H9 (cell line): ENCODE results near the gene ARL17A. TPM values are rescaled to one million over a fixed set of nuclear protein-coding genes. Genes with fewer than 3 reads are reported as not detected.
"Not testable (repeated sequence)": the region's sequence is repeated elsewhere in the genome, so short reads cannot be mapped to it uniquely, and the experiment has no call there.

Experiments used
- DNase-seq: peaks from one replicate; pipeline ENCODE4 v3.0.0-alpha.2; 2017
- H2AFZ ChIP-seq: one replicate; pipeline ENCODE4 v1.6.1; 2013; ENCODE audit warnings: mild to moderate bottlenecking, low read length, control low read depth, moderate library complexity
- H2AK5ac ChIP-seq: 2 replicates; pipeline ENCODE4 v1.6.1; 2013; ENCODE audit warnings: low read length, control low read depth, mixed read lengths; ENCODE audit not compliant: insufficient read length
- H2BK120ac ChIP-seq: one replicate; pipeline ENCODE4 v1.6.1; 2013; ENCODE audit warnings: low read depth, mild to moderate bottlenecking, low read length, control low read depth, inconsistent platforms; ENCODE audit not compliant: poor library complexity, severe bottlenecking
- H2BK12ac ChIP-seq: 2 replicates; pipeline ENCODE4 v1.6.1; 2013; ENCODE audit warnings: low read length, control low read depth, mixed read lengths, low read depth; ENCODE audit not compliant: insufficient read length
- H2BK15ac ChIP-seq: 2 replicates; pipeline ENCODE4 v1.6.1; 2013; ENCODE audit warnings: low read depth, low read length, control low read depth
- H2BK20ac ChIP-seq: one replicate; pipeline ENCODE4 v1.6.1; 2013; ENCODE audit warnings: low read depth, mild to moderate bottlenecking, low read length, control low read depth, inconsistent platforms; ENCODE audit not compliant: poor library complexity, severe bottlenecking
- H2BK5ac ChIP-seq: 2 replicates; pipeline ENCODE4 v1.6.1; 2013; ENCODE audit warnings: low read length, control low read depth, mixed read lengths; ENCODE audit not compliant: insufficient read length
- H3K14ac ChIP-seq: 2 replicates; pipeline ENCODE4 v1.6.1; 2013; ENCODE audit warnings: low read length, control low read depth; ENCODE audit not compliant: insufficient read depth
- H3K18ac ChIP-seq: 2 replicates; pipeline ENCODE4 v1.6.1; 2013; ENCODE audit warnings: low read depth, mild to moderate bottlenecking, mixed read lengths, low read length, control low read depth; ENCODE audit not compliant: insufficient read length
- H3K23ac ChIP-seq: 2 replicates; pipeline ENCODE4 v1.6.1; 2013; ENCODE audit warnings: low read length, control low read depth, mixed read lengths, low read depth; ENCODE audit not compliant: insufficient read length
- H3K23me2 ChIP-seq: 2 replicates; pipeline ENCODE4 v1.6.1; 2013; ENCODE audit warnings: low read depth, mild to moderate bottlenecking, mixed read lengths, low read length, control low read depth; ENCODE audit not compliant: insufficient read length, poor library complexity, severe bottlenecking
- H3K27ac ChIP-seq: 2 replicates; pipeline ENCODE4 v1.5.1; 2013; ENCODE audit warnings: low read length, control low read depth, mixed read lengths, low read depth; ENCODE audit not compliant: insufficient read length
- H3K27me3 ChIP-seq: 2 replicates; pipeline ENCODE4 v1.6.1; 2013; ENCODE audit warnings: low read length, control low read depth, inconsistent platforms; ENCODE audit not compliant: insufficient read depth
- H3K4ac ChIP-seq: 2 replicates; pipeline ENCODE4 v1.6.1; 2013; ENCODE audit warnings: low read depth, mild to moderate bottlenecking, control low read depth, inconsistent platforms, low read length, moderate library complexity
- H3K4me1 ChIP-seq: 2 replicates; pipeline ENCODE4 v1.6.1; 2013; ENCODE audit warnings: low read length, control low read depth, inconsistent platforms; ENCODE audit not compliant: insufficient read depth
- H3K4me2 ChIP-seq: 2 replicates; pipeline ENCODE4 v1.6.1; 2013; ENCODE audit warnings: low read length, control low read depth, mixed read lengths; ENCODE audit not compliant: insufficient read length, insufficient read depth
- H3K56ac ChIP-seq: 2 replicates; pipeline ENCODE4 v1.6.1; 2013; ENCODE audit warnings: low read depth, mild to moderate bottlenecking, mixed read lengths, low read length, control low read depth; ENCODE audit not compliant: insufficient read length
- H3K79me1 ChIP-seq: 2 replicates; pipeline ENCODE4 v1.6.1; 2013; ENCODE audit warnings: low read depth, mild to moderate bottlenecking, moderate library complexity, low read length, control low read depth, inconsistent platforms; ENCODE audit not compliant: insufficient read depth, poor library complexity, severe bottlenecking
- H3K79me2 ChIP-seq: 2 replicates; pipeline ENCODE4 v1.6.1; 2013; ENCODE audit warnings: low read length, control low read depth, inconsistent platforms; ENCODE audit not compliant: insufficient read depth
- H3K9ac ChIP-seq: 2 replicates; pipeline ENCODE4 v1.6.1; 2013; ENCODE audit warnings: low read length, control low read depth, mixed read lengths; ENCODE audit not compliant: insufficient read length; ENCODE audit errors: extremely low read depth
- H3K9me3 ChIP-seq: one replicate; pipeline ENCODE4 v1.6.1; 2013; ENCODE audit warnings: low read depth, low read length, inconsistent platforms; ENCODE audit not compliant: control insufficient read depth
- H3T11ph ChIP-seq: one replicate; pipeline ENCODE4 v1.6.1; 2013; ENCODE audit warnings: mild to moderate bottlenecking, low read length, control low read depth, inconsistent platforms
- H4K20me1 ChIP-seq: one replicate; pipeline ENCODE4 v1.6.1; 2013; ENCODE audit not compliant: control insufficient read depth, insufficient read length, insufficient read depth
- H4K5ac ChIP-seq: 2 replicates; pipeline ENCODE4 v1.6.1; 2013; ENCODE audit warnings: low read depth, mild to moderate bottlenecking, mixed read lengths, low read length, control low read depth; ENCODE audit not compliant: insufficient read length
- H4K8ac ChIP-seq: replicated peaks from 2 replicates; pipeline ENCODE4 v1.6.1; 2013; ENCODE audit warnings: low read length, control low read depth, mixed read lengths, low read depth; ENCODE audit not compliant: insufficient read length
- H4K91ac ChIP-seq: 2 replicates; pipeline ENCODE4 v1.6.1; 2013; ENCODE audit warnings: low read depth, mild to moderate bottlenecking, moderate library complexity, mixed read lengths, low read length, control low read depth; ENCODE audit not compliant: insufficient read length
- H3K27ac Mint-ChIP-seq, 3 experiments: 2 replicates in 2 of 3; 3 replicates in 1 of 3; pipeline ENCODE4 v1.8.0; 2020 to 2021; ENCODE audit warnings: mixed read lengths in 3 of 3, mild to moderate bottlenecking in 1 of 3, moderate library complexity in 1 of 3
- H3K27me3 Mint-ChIP-seq: 2 replicates; pipeline ENCODE4 v1.8.0; 2021; ENCODE audit warnings: low read depth, mild to moderate bottlenecking, moderate library complexity, mixed read lengths
- H3K36me3 Mint-ChIP-seq, 3 experiments: 2 replicates in 2 of 3; 3 replicates in 1 of 3; pipeline ENCODE4 v1.8.0; 2020 to 2021; ENCODE audit warnings: low read depth in 3 of 3, mixed read lengths in 3 of 3; ENCODE audit not compliant: insufficient read depth in 1 of 3
- H3K4me1 Mint-ChIP-seq, 2 experiments: 2 replicates each; pipeline ENCODE4 v1.8.0; 2020; ENCODE audit warnings: mixed read lengths in 2 of 2
- H3K4me3 Mint-ChIP-seq, 2 experiments: 2 replicates in 1 of 2; 3 replicates in 1 of 2; pipeline ENCODE4 v1.8.0; 2020 to 2021; ENCODE audit warnings: mild to moderate bottlenecking in 2 of 2, mixed read lengths in 2 of 2, moderate library complexity in 1 of 2
- H3K9me3 Mint-ChIP-seq, 2 experiments: 2 replicates in 1 of 2; 3 replicates in 1 of 2; pipeline ENCODE4 v1.8.0; 2020; ENCODE audit warnings: mild to moderate bottlenecking in 2 of 2, mixed read lengths in 2 of 2, moderate library complexity in 1 of 2
- WGBS: extraction: QIAGEN DNeasy Blood & Tissue Kit; methylation state at CpG from one replicate; pipeline ENCODE4 v1.1.7; 2013; ENCODE audit warnings: missing lambda C conversion rate, low lambda C conversion rate, mixed read lengths; ENCODE audit not compliant: insufficient read length; ENCODE audit errors: extremely low coverage; 5-methylcytosine and 5-hydroxymethylcytosine counted together
- total RNA-seq: library from RNA; stranded (reverse); gene quantifications from 2 replicates; pipeline ENCODE4 v1.2.1, GENCODE V29; 2021

ARL17A gene
- total RNA-seq, 1 experiment from 2014 or later, result 12.2 TPM

- not testable (repeated sequence) for H3K27me3 Mint-ChIP-seq
These were observed 111.9 kb downstream of the ARL17A start for GRCh38 chr17:46467618-46468017.

More at GRCh38 chr17:46467618-46468017, 111.9 kb downstream of the ARL17A start:
- not testable (repeated sequence) for H3K23ac ChIP-seq, H2AK5ac ChIP-seq, H3K27me3 ChIP-seq, H3K18ac ChIP-seq, H3K27ac ChIP-seq, H3K4me1 ChIP-seq, H3T11ph ChIP-seq, H3K36me3 Mint-ChIP-seq, H4K91ac ChIP-seq, H3K27ac Mint-ChIP-seq, H2BK20ac ChIP-seq, H3K4ac ChIP-seq, H3K4me1 Mint-ChIP-seq, H2BK15ac ChIP-seq, H3K9me3 ChIP-seq, H2BK5ac ChIP-seq, DNase-seq, H3K79me1 ChIP-seq, H3K4me2 ChIP-seq, H2AFZ ChIP-seq, H3K4me3 Mint-ChIP-seq, H3K79me2 ChIP-seq, H4K8ac ChIP-seq, H3K9me3 Mint-ChIP-seq, H2BK120ac ChIP-seq, H3K56ac ChIP-seq, H3K9ac ChIP-seq, H3K14ac ChIP-seq, H4K5ac ChIP-seq, H4K20me1 ChIP-seq, H2BK12ac ChIP-seq, H3K23me2 ChIP-seq
- WGBS, result no CpG with 5 or more reads among the region's 5 CpGs

Other genes with a start within 250 kb of the ARL17A start
- gene ARL17B, start 217.9 kb downstream of the ARL17A start, total RNA-seq, result 10.0 and 10.8 TPM in 2 replicates
- gene LRRC37A2, start 67.2 kb downstream of the ARL17A start, total RNA-seq, result 7.9 and 9.3 TPM in 2 replicates
- gene NSF, start 11.0 kb upstream of the ARL17A start, total RNA-seq, result 36.4 TPM in 2 replicates
- 22.4 and 22.7 TPM in 2 replicates for gene WNT3, start 239.0 kb upstream of the ARL17A start, total RNA-seq